AG10803 (cell line): Measurements from ENCODE around the gene ADARB2.

Experiments used
- DNase-seq: peaks from one replicate; pipeline ENCODE4 v3.0.0; 2010; ENCODE audit warnings: low read depth
- H3K4me3 ChIP-seq: 2 replicates; pipeline ENCODE4 v1.5.1; 2011; ENCODE audit warnings: mild to moderate bottlenecking, low read length, control low read depth
- TF ChIP-seq, protein P1 (sequence below): conservative IDR thresholded peaks from 2 replicates; pipeline ENCODE4 v1.5.1; 2011; ENCODE audit warnings: mild to moderate bottlenecking, low read length, control low read depth, inconsistent platforms

The ADARB2 gene

GRCh38 chr10:1270490-1270889 lies 466.8 kb downstream of the ADARB2 start:
- TF ChIP-seq, protein P1, sequence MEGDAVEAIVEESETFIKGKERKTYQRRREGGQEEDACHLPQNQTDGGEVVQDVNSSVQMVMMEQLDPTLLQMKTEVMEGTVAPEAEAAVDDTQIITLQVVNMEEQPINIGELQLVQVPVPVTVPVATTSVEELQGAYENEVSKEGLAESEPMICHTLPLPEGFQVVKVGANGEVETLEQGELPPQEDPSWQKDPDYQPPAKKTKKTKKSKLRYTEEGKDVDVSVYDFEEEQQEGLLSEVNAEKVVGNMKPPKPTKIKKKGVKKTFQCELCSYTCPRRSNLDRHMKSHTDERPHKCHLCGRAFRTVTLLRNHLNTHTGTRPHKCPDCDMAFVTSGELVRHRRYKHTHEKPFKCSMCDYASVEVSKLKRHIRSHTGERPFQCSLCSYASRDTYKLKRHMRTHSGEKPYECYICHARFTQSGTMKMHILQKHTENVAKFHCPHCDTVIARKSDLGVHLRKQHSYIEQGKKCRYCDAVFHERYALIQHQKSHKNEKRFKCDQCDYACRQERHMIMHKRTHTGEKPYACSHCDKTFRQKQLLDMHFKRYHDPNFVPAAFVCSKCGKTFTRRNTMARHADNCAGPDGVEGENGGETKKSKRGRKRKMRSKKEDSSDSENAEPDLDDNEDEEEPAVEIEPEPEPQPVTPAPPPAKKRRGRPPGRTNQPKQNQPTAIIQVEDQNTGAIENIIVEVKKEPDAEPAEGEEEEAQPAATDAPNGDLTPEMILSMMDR = no peak
- DNase-seq = no peak
- H3K4me3 ChIP-seq = no peak overlapping the region

GRCh38 chr10:1268831-1269230 lies 468.5 kb downstream of the ADARB2 start:
- no peak for DNase-seq

DNA sequence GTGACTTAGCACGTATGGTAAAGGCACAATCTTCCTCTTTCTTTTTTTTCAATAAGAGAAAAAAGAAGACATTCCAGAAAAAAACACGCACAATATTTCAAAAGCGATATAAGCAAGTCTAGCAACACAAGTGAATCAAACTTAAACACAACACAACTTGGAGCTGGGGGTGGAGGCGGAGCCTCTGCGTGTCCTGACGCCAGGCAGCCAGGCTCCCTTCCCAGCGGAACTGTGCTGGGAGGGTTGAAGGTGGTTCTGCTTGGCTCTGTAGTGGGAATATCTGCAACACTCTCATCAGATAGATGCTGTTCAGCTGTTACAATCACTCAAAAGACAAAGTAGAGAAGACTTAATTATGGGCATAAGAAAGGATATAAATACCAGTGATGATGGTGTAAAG lies 469.8 kb downstream of the ADARB2 start:
- no peak overlapping the region for H3K4me3 ChIP-seq
- no peak for DNase-seq
- TF ChIP-seq, protein P1 = no peak

More at GRCh38 chr10:1268831-1269230, 468.5 kb downstream of the ADARB2 start:
- TF ChIP-seq, protein P1 = no peak
- no peak overlapping the region for H3K4me3 ChIP-seq

GRCh38 chr10:1267148-1267547 lies 470.2 kb downstream of the ADARB2 start:
- no peak for DNase-seq
- TF ChIP-seq, protein P1 = no peak
- no peak overlapping the region for H3K4me3 ChIP-seq

DNA sequence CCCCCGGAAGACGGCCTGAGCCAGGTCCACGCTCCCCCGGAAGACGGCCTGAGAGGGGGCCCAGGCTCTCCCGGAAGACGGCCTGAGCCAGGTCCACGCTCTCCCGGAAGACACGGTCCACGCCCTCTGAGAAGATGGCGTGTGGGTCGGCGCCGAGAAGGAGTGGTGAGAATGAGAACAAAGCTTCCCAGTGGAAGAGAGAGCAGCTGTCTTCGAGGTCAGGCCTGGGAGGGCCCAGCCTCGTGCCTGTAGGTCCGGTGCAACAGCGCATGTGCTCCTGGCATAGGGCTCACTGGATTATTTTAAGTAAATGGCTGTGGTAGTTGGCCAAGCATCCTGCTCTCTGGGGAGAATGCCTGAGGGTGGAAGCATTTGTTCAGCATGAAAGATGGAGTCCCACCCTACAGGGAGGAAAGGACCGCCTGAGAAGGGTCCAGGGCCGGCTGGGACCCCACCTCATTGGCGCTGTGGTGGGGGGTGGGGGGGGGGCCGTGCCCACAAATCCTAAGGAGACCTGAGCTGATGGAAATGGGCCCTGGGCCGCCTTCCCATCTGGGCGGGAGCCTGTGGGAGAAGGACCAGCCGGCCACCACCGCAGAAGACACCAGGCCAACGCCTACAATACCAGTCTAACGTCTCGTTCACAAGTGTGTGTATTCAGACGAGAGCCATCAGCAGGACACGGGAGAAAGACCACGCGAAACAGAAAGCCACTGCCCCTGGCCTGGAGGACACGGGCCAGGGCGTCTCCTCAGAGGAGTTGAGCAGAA lies 471.1 kb downstream of the ADARB2 start:
- TF ChIP-seq, protein P1 = no peak
- no peak for DNase-seq

DNA sequence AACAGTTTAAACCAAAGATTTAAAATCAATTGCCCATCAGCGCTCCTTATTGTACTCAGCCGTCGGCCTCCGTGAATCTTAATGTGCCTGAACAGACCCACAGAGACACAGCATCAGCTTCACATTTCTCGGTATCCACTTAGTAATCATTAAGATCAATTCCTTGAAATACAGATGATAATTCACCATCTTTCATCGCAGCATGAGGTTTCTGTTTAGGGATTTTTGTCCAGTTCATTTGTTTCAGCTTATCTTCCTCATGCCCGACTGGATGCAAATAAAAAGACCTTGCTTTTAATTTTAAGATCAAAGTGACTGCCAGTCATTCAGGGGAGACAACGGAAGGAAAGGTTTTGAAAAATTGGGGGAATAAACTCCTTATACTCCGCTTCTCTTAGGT lies 473.3 kb downstream of the ADARB2 start:
- DNase-seq = no peak
- H3K4me3 ChIP-seq = no peak overlapping the region
- TF ChIP-seq, protein P1 = no peak

More for the DNA sequence above, 471.1 kb downstream of the ADARB2 start:
- H3K4me3 ChIP-seq = no peak overlapping the region

DNA sequence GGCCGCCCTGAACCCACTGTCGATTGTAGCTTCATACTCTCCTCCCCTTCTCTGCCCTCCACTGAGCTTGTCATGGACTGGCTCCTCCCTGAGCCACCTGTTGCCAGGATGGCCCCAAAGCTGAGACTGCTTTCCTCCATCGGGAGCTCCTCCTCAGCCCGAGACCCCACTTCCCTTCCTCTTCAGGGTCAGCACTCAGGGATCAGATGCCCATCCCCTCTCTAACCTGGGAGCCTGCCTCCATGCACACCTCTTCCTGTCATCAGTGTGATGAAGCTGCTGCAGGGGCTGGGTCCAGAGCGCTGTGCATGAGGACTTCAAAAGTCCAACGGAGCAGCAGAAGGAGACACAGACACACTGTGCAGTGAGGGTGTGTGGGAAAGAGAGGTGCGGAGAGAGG lies 480.1 kb downstream of the ADARB2 start:
- TF ChIP-seq, protein P1 = no peak
- DNase-seq = no peak
- no peak overlapping the region for H3K4me3 ChIP-seq
